GM19239 (cell line): Measurements from ENCODE around the gene POM121.
"Not testable (repeated sequence)": the region's sequence is repeated elsewhere in the genome, so short reads cannot be mapped to it uniquely, and the experiment has no call there.

Experiments
- DNase-seq: peaks from one replicate; pipeline ENCODE4 v3.0.0; 2011; ENCODE audit warnings: low spot score; ENCODE audit not compliant: insufficient read length
- FAIRE-seq: peaks from 2 replicates; lab custom pipeline; 2011; peaks lifted over from hg19 to GRCh38; lab: Jason Lieb, UNC

POM121 gene

GRCh38 chr7:72980382-72980781 lies 55.5 kb downstream of the POM121 start:
- FAIRE-seq: not testable (repeated sequence)

GRCh38 chr7:72982084-72982483 lies 57.2 kb downstream of the POM121 start:
- FAIRE-seq, DNase-seq: not testable (repeated sequence)

More at GRCh38 chr7:72980382-72980781, 55.5 kb downstream of the POM121 start:
- DNase-seq: not testable (repeated sequence)

- not testable (repeated sequence) for FAIRE-seq
Observed at GRCh38 chr7:72990146-72990913, 65.4 kb downstream of the POM121 start.

GRCh38 chr7:72995484-72995883 lies 70.6 kb downstream of the POM121 start:
- not testable (repeated sequence) for DNase-seq, FAIRE-seq

More at GRCh38 chr7:72990146-72990913, 65.4 kb downstream of the POM121 start:
- not testable (repeated sequence) for DNase-seq

- FAIRE-seq, DNase-seq: not testable (repeated sequence)
Observed at GRCh38 chr7:72997447-72997846, 72.6 kb downstream of the POM121 start.

GRCh38 chr7:72997887-72998468 lies 73.1 kb downstream of the POM121 start:
- DNase-seq, FAIRE-seq: not testable (repeated sequence)
